GM19468 (cell line): ENCODE results near the gene EXOSC10.
"Not testable (repeated sequence)": the region's sequence is repeated elsewhere in the genome, so short reads cannot be mapped to it uniquely, and the experiment has no call there.

Experiments
- ATAC-seq: cut with Tn5 transposase; IDR thresholded peaks from one replicate; pipeline ENCODE4 v1.9.1; 2021; ENCODE audit warnings: mild to moderate bottlenecking, moderate library complexity, moderate number of reproducible peaks; ENCODE audit not compliant: unreplicated experiment; ENCODE audit errors: extremely low read depth

The EXOSC10 gene

DNA sequence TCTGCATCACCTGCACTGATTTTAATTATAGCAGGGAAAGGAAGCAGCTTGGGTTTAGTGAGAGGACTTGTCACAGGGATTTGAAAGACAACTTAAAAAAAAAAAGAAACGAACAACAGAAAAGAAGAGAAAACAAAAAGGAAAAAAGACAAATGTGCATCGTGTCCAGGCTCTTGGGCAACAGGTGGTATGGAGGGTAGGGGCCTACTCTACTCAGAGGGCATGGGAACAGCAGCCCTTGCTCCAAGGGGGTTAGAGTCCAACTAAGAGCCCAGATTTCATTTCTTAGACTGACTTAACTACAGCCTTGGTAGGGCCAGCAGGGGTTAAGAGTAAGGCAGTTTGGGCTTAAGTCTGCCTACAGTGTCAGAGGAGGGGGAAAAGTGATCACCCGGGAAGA, 15.3 kb upstream of the EXOSC10 start:
- ATAC-seq, result no peak

GRCh38 chr1:11109047-11109760, 9.5 kb upstream of the EXOSC10 start:
- ATAC-seq, result no peak

DNA sequence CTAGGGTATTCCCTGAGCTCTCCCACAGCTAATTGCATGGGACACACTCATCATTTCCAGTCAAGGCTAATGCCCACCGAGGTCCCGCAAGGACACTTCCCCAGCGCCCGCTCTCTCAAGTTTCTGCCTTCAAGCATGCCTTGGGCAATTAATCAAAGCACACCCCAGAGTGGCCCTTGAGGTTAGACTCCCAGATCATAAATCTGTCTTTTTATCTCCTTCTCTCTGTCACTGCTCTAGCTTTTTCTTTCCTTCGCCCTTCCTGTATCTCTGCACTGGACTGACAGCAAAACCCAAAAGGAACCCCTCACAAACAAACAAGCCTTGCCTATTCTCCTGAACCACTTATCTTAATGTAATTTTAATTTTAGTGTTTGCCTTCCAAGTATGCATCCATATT, 7.9 kb upstream of the EXOSC10 start:
- no peak for ATAC-seq

DNA sequence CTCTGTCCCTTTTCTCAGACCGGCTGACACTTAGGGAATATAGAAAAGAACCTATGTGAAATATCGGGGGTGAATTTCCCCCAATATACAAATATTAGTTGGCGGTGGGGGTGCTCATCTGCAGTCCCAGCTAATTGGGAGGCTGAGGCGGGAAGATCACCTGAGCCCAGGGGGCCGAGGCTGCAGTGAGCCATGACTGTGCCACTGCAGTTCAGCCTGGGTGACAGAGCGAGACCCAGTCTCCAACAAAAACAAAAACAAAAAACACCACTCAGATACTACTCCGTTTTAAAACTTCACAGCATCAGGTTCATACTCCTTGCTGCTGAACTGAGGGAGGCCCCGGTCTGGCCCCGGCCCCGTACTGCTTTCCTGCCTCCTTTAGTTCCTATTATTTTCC, 5.9 kb upstream of the EXOSC10 start:
- no peak for ATAC-seq

- no peak for ATAC-seq
These were observed 1.7 kb upstream of the EXOSC10 start for GRCh38 chr1:11101347-11101746.

DNA sequence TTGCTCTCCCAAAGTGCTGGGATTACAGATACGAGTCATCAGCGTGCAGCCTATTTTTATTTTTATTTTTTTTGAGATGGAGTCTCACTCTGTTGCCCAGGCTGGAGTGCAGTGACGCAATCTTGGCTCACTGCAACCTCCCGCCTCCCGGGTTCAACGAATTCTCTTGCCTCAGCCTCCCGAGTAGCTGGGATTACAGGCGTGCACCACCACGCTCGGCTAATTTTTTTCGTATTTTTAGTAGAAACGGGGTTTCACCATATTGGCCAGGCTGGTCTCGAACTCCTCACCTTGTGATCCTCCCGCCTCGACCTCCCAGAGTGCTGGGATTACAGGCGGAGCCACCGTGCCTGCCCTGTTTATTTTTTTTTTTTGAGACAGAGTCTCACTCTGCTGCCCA, 1.1 kb upstream of the EXOSC10 start:
- not testable (repeated sequence) for ATAC-seq

DNA sequence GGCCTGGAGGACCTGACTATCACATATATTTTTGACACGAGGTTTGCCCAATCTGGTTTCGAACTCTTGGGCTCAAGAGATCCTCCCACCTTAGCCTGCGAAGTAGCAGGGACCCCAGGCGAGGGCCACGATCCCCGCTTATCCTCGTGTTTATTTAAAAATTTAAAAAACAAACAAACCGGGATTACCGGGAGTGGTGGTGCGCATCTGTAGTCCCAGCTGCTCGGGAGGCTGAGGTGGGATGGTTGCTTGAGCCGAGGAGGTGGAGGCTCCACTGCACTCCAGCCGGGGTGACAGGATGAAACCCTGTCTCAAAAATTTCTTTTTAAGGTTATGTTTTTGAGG, 452 bp upstream of the EXOSC10 start:
- ATAC-seq, result no peak

DNA sequence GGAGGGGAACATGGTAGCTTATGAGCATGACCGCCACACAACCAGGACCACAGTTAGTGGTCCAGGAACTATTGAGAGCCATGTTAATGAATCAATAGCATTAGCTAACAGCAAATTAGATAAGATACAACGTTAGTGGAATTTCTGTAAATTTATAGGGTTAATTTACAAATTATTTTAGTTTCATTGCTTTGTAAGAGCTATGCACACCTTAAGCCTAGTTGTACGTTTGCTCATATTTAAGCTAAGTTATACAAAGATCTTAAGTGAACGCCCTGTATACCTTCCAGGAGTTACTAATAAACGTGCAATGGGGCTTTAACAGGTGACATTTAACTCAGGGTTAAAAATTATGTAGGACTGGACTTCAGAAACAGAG, 749 bp downstream of the EXOSC10 start:
- no peak for ATAC-seq

- not testable (repeated sequence) for ATAC-seq
These were observed 15.9 kb downstream of the EXOSC10 start for GRCh38 chr1:11083784-11084183.

- no peak for ATAC-seq
These were observed 18.7 kb downstream of the EXOSC10 start for GRCh38 chr1:11080931-11081330.

- no peak for ATAC-seq
These were observed 21.0 kb downstream of the EXOSC10 start for GRCh38 chr1:11078631-11079030.

GRCh38 chr1:11073398-11073797, 26.3 kb downstream of the EXOSC10 start:
- ATAC-seq, result not testable (repeated sequence)

GRCh38 chr1:11072216-11072917, 27.3 kb downstream of the EXOSC10 start:
- ATAC-seq, result no peak

DNA sequence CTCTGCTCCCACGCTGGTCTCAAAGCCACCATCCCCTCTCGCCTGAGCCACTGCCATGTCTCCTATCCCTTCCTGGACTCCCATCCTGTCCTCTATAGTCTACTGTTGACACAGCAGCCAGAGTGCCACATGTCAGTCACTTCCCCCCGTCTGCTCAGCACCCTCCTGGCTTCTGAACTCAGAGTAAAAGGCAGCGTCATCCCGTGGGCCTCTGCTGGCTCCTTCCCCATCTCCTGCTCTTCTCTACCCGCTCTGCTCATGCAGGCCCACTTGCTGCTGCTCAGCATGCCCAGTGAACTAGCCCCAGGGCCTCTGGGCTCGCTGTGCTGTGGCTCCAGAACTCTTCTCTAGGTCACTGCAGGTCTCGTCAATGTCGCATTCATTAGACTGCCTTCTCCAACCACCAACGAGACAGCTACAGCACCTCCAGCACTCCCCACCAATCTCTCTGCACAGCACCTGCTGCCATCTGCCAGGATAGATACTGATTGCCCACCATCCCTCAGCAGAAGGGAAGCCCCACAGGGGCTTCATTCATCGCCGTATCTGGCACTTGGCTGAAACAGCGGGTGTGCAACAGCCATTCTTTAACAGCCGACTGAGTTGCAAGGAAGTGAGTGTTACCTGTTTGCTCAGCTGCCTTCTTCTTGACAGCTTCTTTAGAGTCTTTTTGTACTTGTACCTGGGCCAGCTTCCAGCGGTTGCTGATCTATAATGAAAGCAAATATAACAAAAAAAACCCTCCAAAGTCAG, 28.0 kb downstream of the EXOSC10 start:
- no peak for ATAC-seq

DNA sequence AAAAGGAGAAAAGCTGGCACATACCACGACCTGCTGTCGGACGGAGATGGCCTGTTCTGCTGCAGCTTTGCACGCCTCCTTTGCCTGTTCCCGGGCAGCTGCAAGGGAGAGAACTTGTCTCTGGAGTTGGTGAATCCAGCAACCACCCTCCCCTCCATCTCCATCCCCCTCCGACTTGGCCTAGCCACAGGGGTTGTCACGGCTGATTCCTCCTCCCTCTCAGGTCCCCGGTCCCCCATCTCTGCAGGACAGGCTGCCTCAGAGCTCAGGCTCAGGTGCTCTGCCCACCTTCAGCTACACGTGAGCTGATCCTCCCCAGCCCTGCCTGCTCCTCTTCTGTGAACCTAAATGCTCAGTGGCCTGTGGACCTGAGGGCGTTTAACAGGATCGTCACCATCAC, 28.8 kb downstream of the EXOSC10 start:
- no peak for ATAC-seq

DNA sequence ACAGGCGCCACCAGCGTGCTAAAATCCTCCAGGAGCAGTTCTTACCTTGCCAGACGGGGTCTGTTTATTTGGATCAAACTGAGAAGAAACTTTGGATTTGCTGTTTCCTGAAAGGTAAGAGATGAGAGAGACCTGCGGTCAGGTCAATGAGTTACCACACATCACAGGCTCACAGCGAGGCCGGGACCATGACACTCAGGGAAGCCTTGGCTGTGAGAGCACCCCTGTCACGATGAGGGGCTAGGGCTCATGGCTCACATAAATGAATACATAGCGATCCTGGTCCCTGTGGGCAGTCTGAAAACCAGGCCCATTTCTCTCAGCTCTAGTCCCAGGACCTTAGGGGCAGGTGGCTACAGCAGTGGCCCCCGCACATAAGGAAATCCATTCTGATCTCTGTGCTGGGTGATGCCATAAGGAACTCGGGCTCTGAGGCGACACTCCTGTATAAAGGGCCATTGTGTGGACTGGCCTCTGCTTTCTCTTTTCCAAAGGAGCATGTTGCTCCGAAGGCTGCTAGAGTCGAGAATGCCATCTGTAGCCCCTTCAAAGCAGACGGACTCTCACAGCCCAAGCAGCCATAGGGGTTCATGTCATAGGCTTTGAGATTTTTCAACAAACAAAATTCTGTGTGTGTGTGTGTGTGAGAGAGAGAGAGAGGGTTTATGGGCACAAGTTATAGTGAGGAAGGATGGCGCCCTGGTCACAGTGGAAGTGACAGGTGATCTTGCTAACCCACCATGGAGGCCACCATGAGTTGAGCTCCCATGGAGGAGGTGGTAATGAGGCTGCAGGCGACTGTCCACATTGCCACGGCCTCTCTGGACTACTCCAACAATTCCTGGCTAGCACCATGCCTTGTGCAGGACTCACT, 30.8 kb downstream of the EXOSC10 start:
- no peak for ATAC-seq

DNA sequence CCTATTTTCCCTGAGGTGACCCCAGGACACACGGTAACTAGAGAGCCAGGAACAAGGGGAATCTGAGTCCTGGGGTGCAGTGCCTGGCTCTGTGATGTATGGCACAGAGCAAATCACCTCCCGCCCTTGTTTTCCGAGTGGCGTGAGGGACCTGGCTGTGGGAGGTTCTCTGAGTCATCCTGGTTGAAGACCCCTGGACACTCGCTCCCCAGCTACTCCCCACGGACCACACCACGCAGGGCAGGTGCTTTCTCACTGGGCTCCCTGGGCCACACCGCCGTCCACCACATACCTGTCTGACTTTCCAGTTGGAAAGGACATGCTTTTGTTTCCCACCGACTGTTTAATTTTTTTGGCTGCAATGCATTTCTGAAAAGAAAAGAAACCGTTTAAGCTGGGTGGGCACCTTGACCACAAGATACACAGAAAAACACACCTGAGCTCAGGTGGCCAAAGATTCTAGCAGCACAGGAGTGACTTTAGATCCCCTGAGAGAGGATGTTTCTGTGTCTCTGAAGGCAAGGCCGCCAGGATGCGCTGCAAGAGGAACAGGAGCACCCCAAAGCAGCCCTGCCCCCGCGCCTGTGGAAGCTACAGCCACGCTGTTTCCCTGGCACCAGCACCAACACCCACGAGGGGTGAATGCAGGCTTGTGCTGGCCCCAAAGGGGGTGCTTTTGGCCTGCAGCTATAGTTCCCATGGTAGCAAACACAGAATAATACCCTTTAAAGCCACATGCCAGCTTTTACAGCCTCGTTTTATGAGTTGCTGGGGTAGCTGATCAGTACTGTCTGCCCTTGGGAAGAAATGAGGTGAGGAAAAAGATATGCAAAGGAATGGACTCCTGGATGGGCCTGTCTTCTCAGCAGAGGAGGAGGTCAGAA, 31.7 kb downstream of the EXOSC10 start:
- ATAC-seq, result no peak

GRCh38 chr1:11065796-11066195, 33.9 kb downstream of the EXOSC10 start:
- ATAC-seq, result no peak

DNA sequence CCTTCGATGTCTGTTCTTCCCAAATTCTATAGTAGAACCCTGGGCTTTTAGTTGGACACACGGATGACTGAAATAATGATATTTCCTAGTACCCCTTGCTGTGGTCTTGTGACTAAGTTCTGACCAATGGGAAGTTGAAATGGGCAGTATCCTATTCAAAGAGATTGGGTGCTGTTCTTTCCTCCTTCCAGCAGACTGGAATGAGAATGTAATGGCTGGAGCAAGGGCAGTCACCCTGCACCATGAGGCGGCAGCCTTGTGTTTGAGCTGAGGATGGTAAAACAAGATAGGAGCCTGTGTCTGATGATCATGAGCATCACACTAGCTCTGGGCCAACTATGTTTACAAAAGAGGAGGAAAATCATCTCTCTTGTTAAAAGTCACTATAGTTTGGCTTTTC, 34.7 kb downstream of the EXOSC10 start:
- no peak for ATAC-seq
